ENCODE measurements around the gene MGAT4C. TPM values are rescaled to one million over a fixed set of nuclear protein-coding genes. Genes with fewer than 3 reads are reported as not detected.

The MGAT4C gene
- total and polyA plus RNA-seq, 8 donors: 0.06 to 0.92 (median 0.31) TPM

DNA sequence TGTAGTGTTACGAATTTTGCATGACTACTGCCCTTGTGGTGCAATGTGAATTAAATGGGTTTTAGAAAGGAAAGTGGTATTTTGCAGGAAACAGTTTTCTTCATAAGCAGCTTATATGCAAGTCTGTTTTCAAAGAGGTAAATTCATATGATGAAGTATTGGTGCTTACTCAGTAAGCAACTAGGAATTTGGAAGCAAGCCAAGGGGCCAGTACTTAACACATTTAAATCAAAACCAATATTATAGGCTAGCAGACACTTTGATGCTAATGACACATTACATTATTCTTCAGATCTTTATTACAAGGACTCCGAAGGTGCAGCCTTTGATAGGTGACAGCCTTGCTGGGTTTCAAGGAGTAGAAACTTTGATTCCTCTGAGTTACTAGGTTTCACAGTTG lies 23.1 kb downstream of the MGAT4C start:
- ATAC-seq (no peak), FAIRE-seq (no peak), DNase-seq (no peak)
- no peaks in the 10 kb centered on the region for H3K4me1 ChIP-seq
- no peak overlapping the region for H3K4me3 ChIP-seq
- H3K27me3 ChIP-seq: no peaks in the 10 kb centered on the region
- TF ChIP-seq CTCF (IDR thresholded peaks at IDR 0.05): no peak
- 54 to 62% methylated on average over 2 of the region's 2 CpGs for WGBS, 2 donors
- H3K36me3 ChIP-seq: no peaks in the 10 kb centered on the region
- intact Hi-C loops (cut with DNase I): no loop called here
- H3K9me3 ChIP-seq: no peaks in the 10 kb centered on the region
- no peak overlapping the region for H3K27ac ChIP-seq

GRCh38 chr12:86230516-86231146 lies 25.6 kb downstream of the MGAT4C start:
- intact Hi-C loops (cut with DNase I): no loop called here
- Histone ChIP-seq H3K27me3 (no peaks in the 10 kb centered on the region), H3K9me3 (no peaks in the 10 kb centered on the region), H3K27ac (no peak overlapping the region), H3K4me1 (no peaks in the 10 kb centered on the region), H3K36me3 (no peaks in the 10 kb centered on the region), H3K4me3 (no peak overlapping the region)
- FAIRE-seq (no peak), ATAC-seq (no peak), DNase-seq (no peak)
- WGBS, 2 donors: 45 to 63% methylated on average over 8 of the region's 8 CpGs
- TF ChIP-seq CTCF (IDR thresholded peaks at IDR 0.05): no peak

DNA sequence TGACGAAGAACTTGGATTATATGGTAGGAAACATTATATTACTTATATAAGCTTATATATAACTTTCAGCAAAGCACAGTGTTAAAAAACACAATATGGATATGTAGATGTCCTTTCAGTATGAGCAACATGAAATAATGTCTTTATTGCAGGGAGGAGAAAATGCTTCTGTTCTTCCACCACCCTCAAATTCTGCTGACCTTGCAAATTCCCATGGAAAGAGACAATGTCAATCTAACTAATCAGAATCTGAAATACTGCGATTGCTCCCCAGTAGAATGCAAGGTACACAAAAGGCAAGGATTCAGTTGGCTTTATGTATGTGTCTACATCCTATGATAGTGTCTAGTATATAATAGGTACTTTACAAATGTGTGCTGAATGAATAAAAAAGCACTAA lies 26.4 kb downstream of the MGAT4C start:
- ATAC-seq (no peak), FAIRE-seq (no peak), DNase-seq (no peak)
- H3K4me1 ChIP-seq: no peaks in the 10 kb centered on the region
- WGBS, 2 donors: 81 to 86% methylated on average over 2 of the region's 2 CpGs
- no peaks in the 10 kb centered on the region for H3K27me3 ChIP-seq
- no peak overlapping the region for H3K4me3 ChIP-seq
- no peak overlapping the region for H3K27ac ChIP-seq
- H3K36me3 ChIP-seq: no peaks in the 10 kb centered on the region
- TF ChIP-seq CTCF (IDR thresholded peaks at IDR 0.05): no peak
- intact Hi-C loops (cut with DNase I): no loop called here
- H3K9me3 ChIP-seq: no peaks in the 10 kb centered on the region

GRCh38 chr12:86228656-86229055 lies 27.5 kb downstream of the MGAT4C start:
- H3K27ac ChIP-seq: no peak overlapping the region
- no peaks in the 10 kb centered on the region for H3K9me3 ChIP-seq
- ATAC-seq: no peak
- no peaks in the 10 kb centered on the region for H3K4me1 ChIP-seq
- FAIRE-seq: peak; percentile 26
- intact Hi-C loops (cut with DNase I): no loop called here
- no peak for DNase-seq
- no peaks in the 10 kb centered on the region for H3K27me3 ChIP-seq
- no peak overlapping the region for H3K4me3 ChIP-seq
- TF ChIP-seq CTCF (IDR thresholded peaks at IDR 0.05): no peak
- no peaks in the 10 kb centered on the region for H3K36me3 ChIP-seq

GRCh38 chr12:86226481-86226880 lies 29.7 kb downstream of the MGAT4C start:
- ATAC-seq (no peak), DNase-seq (no peak), FAIRE-seq (no peak)
- TF ChIP-seq CTCF (IDR thresholded peaks at IDR 0.05): no peak
- Histone ChIP-seq H3K27ac (no peak overlapping the region), H3K4me1 (no peaks in the 10 kb centered on the region), H3K4me3 (no peak overlapping the region), H3K36me3 (no peaks in the 10 kb centered on the region), H3K9me3 (no peaks in the 10 kb centered on the region), H3K27me3 (no peaks in the 10 kb centered on the region)
- 71 to 77% methylated on average over 3 of the region's 3 CpGs for WGBS, 2 donors
- intact Hi-C loops (cut with DNase I): no loop called here
